Ishikawa (cell line): Measurements from ENCODE around the gene HOXD13.

Source experiments
- CREB1 ChIP-seq: IDR thresholded peaks from 2 replicates; pipeline ENCODE4 v1.6.1; 2012; ENCODE audit warnings: low read depth
- EGR1 ChIP-seq: IDR thresholded peaks from 2 replicates; pipeline ENCODE4 v1.6.1; 2012
- EP300 ChIP-seq: IDR thresholded peaks from 2 replicates; pipeline ENCODE4 v1.6.1; 2012; ENCODE audit warnings: borderline replicate concordance
- RAD21 ChIP-seq: IDR thresholded peaks from 2 replicates; pipeline ENCODE4 v1.6.1; 2012; ENCODE audit warnings: low read depth
- REST ChIP-seq: IDR thresholded peaks from 2 replicates; pipeline ENCODE4 v1.6.1; 2012; ENCODE audit warnings: low read depth, mild to moderate bottlenecking
- TAF1 ChIP-seq: IDR thresholded peaks from 2 replicates; pipeline ENCODE4 v1.6.1; 2012; ENCODE audit warnings: low read depth, mild to moderate bottlenecking
- YY1 ChIP-seq: IDR thresholded peaks from 2 replicates; pipeline ENCODE4 v1.6.1; 2012; ENCODE audit warnings: low read depth
- TF ChIP-seq, protein P1 (sequence below): IDR thresholded peaks from 2 replicates; pipeline ENCODE4 v1.6.1; 2012
- TF ChIP-seq, protein P2 (sequence below): IDR thresholded peaks from 2 replicates; pipeline ENCODE4 v1.6.1; 2012

GRCh38 chr2:176118601-176119339 is 26.2 kb downstream of the HOXD13 start:
- TF ChIP-seq RAD21 = peak; percentile 49
- TF ChIP-seq REST = no peak
- TF ChIP-seq EP300 = no peak
- TF ChIP-seq CREB1 = no peak
- TF ChIP-seq, protein P1, sequence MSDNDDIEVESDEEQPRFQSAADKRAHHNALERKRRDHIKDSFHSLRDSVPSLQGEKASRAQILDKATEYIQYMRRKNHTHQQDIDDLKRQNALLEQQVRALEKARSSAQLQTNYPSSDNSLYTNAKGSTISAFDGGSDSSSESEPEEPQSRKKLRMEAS = no peak
- TF ChIP-seq EGR1 = no peak
- TF ChIP-seq, protein P2, sequence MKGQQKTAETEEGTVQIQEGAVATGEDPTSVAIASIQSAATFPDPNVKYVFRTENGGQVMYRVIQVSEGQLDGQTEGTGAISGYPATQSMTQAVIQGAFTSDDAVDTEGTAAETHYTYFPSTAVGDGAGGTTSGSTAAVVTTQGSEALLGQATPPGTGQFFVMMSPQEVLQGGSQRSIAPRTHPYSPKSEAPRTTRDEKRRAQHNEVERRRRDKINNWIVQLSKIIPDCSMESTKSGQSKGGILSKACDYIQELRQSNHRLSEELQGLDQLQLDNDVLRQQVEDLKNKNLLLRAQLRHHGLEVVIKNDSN = no peak
- no peak for TF ChIP-seq TAF1
- no peak for TF ChIP-seq YY1
